ENCODE measurements around the gene CDHR1. TPM values are rescaled to one million over a fixed set of nuclear protein-coding genes. Genes with fewer than 3 reads are reported as not detected.

CDHR1 gene
- total and polyA plus RNA-seq, 7 donors: 0.03 to 0.37 TPM; not detected in 5

DNA sequence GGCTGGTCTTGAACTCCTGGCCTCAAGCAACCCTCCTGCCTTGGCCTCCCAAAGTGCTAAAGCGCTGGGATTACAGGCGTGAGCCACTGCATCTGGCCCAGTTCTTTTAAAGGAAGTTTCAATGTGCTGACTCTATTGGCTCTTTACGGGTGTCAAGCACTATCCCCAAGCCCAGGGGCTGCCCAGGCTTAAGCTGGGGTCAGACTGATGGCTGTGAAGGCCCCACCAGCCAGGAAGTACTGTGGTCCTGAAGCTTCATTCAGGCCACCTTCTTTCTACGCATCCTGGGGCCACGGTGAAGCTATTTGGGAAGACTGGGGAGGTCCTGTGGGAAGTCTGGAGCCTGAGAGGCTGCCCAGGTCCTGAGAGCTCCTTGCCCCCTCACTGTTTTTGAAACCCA lies 12.7 kb upstream of the CDHR1 start:
- TF ChIP-seq, protein P1, sequence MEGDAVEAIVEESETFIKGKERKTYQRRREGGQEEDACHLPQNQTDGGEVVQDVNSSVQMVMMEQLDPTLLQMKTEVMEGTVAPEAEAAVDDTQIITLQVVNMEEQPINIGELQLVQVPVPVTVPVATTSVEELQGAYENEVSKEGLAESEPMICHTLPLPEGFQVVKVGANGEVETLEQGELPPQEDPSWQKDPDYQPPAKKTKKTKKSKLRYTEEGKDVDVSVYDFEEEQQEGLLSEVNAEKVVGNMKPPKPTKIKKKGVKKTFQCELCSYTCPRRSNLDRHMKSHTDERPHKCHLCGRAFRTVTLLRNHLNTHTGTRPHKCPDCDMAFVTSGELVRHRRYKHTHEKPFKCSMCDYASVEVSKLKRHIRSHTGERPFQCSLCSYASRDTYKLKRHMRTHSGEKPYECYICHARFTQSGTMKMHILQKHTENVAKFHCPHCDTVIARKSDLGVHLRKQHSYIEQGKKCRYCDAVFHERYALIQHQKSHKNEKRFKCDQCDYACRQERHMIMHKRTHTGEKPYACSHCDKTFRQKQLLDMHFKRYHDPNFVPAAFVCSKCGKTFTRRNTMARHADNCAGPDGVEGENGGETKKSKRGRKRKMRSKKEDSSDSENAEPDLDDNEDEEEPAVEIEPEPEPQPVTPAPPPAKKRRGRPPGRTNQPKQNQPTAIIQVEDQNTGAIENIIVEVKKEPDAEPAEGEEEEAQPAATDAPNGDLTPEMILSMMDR (IDR thresholded peaks at IDR 0.05): no peak
- DNase-seq (no peak), ATAC-seq (no peak)
- no peaks in the 10 kb centered on the region for H3K4me1 ChIP-seq
- no peak overlapping the region for H3K27ac ChIP-seq
- H3K27me3 ChIP-seq (ENCODE audit: insufficient read depth in 3 of 3, low read length in 2 of 3): peaks cover 0 to 5% (median 0%) of the 10 kb centered on the region in 3 donors
- intact Hi-C loops (cut with DNase I): no loop called here
- 71 to 93% (median 84%) methylated on average over 5 of the region's 5 CpGs for WGBS, 3 donors
- no peaks in the 10 kb centered on the region for H3K9me3 ChIP-seq
- no peaks in the 10 kb centered on the region for H3K36me3 ChIP-seq (ENCODE audit: insufficient read depth in 1 of 2, low read depth in 1 of 2)
- no peak overlapping the region for H3K4me3 ChIP-seq

DNA sequence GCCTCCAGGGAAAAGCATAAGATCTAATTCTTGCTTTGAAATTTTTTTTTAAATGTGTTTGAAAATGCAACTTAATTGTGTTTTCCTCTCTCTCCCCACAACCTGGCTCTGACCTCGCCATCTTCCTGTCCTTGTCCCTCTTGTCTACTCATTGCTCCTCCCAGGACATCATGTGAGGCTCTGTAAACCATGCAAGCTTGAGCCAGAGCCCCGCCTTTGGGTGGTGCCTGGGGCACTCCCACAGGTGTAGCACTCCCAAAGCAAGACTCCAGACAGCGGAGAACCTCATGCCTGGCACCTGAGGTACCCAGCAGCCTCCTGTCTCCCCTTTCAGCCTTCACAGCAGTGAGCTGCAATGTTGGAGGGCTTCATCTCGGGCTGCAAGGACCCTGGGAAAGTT lies 9.8 kb upstream of the CDHR1 start:
- TF ChIP-seq, protein P1 (IDR thresholded peaks at IDR 0.05): no peak
- intact Hi-C loops (cut with DNase I): no loop called here
- DNase-seq (no peak), ATAC-seq (no peak)
- Histone ChIP-seq H3K4me1 (no peaks in the 10 kb centered on the region), H3K27ac (no peak overlapping the region), H3K36me3 (ENCODE audit: insufficient read depth in 1 of 2, low read depth in 1 of 2) (no peaks in the 10 kb centered on the region), H3K27me3 (ENCODE audit: insufficient read depth in 3 of 3, low read length in 2 of 3) (peaks cover 0 to 2% (median 2%) of the 10 kb centered on the region in 3 donors), H3K4me3 (no peak overlapping the region), H3K9me3 (no peaks in the 10 kb centered on the region)
- 61 to 72% (median 67%) methylated on average over 4 of the region's 4 CpGs for WGBS, 3 donors

DNA sequence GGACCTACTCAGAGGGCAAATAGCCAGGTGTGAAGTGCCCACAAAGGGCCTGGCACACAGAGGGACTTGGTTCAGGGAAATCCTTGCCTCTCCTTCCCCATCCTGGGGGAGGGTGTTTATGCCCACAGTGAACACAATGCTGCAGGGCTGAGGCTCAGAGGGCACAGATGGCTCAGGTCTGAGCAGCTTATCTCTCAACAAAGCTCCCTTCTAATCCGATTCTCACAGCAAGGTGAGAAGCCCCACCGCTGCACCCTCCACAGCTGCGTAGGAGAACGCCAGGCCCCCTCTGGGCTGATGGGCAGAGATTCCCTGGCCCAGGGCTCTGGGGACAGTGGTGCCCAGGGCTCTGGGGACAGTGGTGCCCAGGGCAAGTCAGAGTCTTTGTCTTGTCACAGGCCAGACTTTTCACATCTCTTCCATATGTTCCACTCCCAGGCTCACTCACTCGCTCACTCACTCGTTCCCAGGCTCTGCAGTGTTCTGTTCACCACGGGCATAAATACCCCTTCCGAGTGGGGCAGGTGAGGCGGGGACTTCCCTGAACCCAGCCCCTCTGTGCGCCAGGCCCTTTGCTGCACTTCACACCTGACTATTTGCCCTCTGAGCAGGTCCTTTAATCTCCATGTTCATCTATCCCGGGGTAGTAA lies 8.7 kb upstream of the CDHR1 start:
- TF ChIP-seq, protein P1 (IDR thresholded peaks at IDR 0.05): no peak
- Histone ChIP-seq H3K36me3 (ENCODE audit: insufficient read depth in 1 of 2, low read depth in 1 of 2) (no peaks in the 10 kb centered on the region), H3K4me3 (no peak overlapping the region), H3K27ac (no peak overlapping the region), H3K27me3 (ENCODE audit: insufficient read depth in 3 of 3, low read length in 2 of 3) (peaks cover 0 to 2% (median 2%) of the 10 kb centered on the region in 3 donors), H3K9me3 (no peaks in the 10 kb centered on the region), H3K4me1 (no peaks in the 10 kb centered on the region)
- 63 to 73% (median 73%) methylated on average over 11 of the region's 11 CpGs for WGBS, 3 donors
- DNase-seq: no peak
- ATAC-seq: no peak
- intact Hi-C loops (cut with DNase I): no loop called here

DNA sequence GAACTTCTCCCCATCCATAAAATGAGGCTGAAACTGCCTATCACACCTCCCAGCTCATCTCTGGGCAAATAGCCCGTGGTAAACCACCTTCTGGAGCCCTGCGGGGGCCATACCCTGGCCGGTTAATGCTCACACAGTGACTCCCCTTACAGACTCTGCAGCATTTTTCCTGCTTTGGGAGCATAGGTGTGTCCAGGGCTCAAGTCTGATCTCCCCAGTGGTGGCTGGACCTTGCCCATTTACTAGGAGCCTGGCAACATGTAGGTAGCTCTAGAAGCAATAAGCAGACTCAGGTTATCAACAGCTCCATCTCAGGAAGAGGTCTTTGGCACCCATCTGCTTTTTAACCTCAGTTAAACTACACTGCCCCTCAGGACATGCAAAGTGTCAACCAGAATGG lies 5.5 kb upstream of the CDHR1 start:
- intact Hi-C loops (cut with DNase I): no loop called here
- Histone ChIP-seq H3K9me3 (no peaks in the 10 kb centered on the region), H3K4me1 (no peaks in the 10 kb centered on the region), H3K36me3 (ENCODE audit: insufficient read depth in 1 of 2, low read depth in 1 of 2) (no peaks in the 10 kb centered on the region), H3K27ac (no peak overlapping the region), H3K4me3 (no peak overlapping the region), H3K27me3 (ENCODE audit: insufficient read depth in 3 of 3, low read length in 2 of 3) (peaks cover 0 to 26% (median 2%) of the 10 kb centered on the region in 3 donors)
- WGBS, 3 donors: 57 to 61% (median 57%) methylated on average over 3 of the region's 3 CpGs
- no peak for ATAC-seq
- no peak for DNase-seq
- TF ChIP-seq, protein P1 (IDR thresholded peaks at IDR 0.05): no peak

DNA sequence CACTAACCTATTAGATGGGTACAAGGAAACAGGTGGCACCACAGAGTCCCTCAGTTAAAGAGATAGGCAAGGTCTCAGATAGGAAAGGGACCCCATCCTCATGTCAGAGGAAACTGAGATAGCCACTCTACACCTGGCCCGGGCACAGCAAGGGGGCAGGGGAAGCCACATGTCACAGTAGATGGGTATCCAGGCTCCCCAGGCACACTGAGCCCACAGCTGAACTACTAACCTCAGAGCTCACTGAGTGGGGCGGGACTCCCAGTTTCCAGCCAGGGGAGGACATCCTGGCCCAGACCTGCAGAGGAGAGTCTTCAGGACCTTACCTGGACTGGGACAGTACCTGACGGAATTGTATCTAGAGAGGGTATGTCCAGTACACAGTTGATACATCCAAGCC lies 3.7 kb upstream of the CDHR1 start:
- Histone ChIP-seq H3K36me3 (ENCODE audit: insufficient read depth in 1 of 2, low read depth in 1 of 2) (no peaks in the 10 kb centered on the region), H3K27me3 (ENCODE audit: insufficient read depth in 3 of 3, low read length in 2 of 3) (peaks cover 0 to 44% (median 14%) of the 10 kb centered on the region in 3 donors), H3K27ac (no peak overlapping the region), H3K9me3 (no peaks in the 10 kb centered on the region), H3K4me1 (no peaks in the 10 kb centered on the region), H3K4me3 (no peak overlapping the region)
- TF ChIP-seq, protein P1 (IDR thresholded peaks at IDR 0.05): no peak
- 85 to 91% (median 91%) methylated on average over 3 of the region's 3 CpGs for WGBS, 3 donors
- intact Hi-C loops (cut with DNase I): no loop called here
- ATAC-seq (no peak), DNase-seq (no peak)
